ENCODE data around the gene LHX4.
"Not testable (repeated sequence)": the region's sequence is repeated elsewhere in the genome, so short reads cannot be mapped to it uniquely, and the experiment has no call there.

LHX4 gene

DNA sequence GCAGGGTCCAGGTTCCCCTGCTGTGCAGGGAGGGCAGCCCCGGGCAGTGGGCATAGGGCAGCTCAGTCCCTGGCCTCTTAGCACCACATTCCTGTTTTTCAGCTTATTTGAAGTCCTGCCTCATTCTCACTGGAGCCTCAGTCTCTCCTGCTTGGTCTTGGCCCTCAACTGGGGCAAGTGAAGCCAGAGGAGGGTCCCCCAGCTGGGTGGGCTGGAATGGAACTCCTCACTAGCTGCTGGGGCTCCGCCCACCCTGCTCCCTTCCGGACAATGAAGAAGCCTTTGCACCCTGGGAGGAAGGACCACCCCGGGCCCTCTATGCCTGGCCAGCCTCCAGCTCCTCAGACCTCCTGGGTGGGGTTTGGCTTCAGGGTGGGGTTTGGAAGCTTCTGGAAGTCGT is 32.8 kb upstream of the LHX4 start:
- DNase-seq (ENCODE audit: low read depth, low spot score): no peak

- DNase-seq (ENCODE audit: low read depth, low spot score): peak; percentile 8
Observed at GRCh38 chr1:180198196-180198595, 31.9 kb upstream of the LHX4 start.

GRCh38 chr1:180198611-180199010 is 31.5 kb upstream of the LHX4 start:
- no peak for DNase-seq (ENCODE audit: low read depth, low spot score)

DNA sequence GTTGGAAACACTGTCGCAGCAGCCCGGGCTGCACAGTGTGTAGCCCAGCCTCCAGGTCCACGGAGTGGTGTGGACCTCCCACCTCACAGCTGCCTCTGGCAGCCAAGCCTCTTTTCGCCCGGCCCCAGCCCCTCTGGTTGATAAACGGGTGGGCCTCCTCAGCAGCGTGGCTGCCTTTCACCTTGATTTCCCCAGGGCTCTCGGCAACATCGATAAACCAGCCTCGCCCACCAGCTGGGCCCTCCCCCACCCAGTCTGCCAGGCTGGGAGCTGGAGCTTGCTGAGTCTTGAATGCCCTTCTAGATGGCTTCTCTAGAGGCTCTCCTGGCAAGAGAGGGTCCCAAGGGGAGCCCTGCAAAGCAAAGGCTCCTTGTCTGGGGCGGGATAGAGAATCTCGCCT is 31.0 kb upstream of the LHX4 start:
- no peak for DNase-seq (ENCODE audit: low read depth, low spot score)

- DNase-seq (ENCODE audit: low read depth, low spot score): no peak
Observed at GRCh38 chr1:180201451-180202200, 28.4 kb upstream of the LHX4 start.

DNA sequence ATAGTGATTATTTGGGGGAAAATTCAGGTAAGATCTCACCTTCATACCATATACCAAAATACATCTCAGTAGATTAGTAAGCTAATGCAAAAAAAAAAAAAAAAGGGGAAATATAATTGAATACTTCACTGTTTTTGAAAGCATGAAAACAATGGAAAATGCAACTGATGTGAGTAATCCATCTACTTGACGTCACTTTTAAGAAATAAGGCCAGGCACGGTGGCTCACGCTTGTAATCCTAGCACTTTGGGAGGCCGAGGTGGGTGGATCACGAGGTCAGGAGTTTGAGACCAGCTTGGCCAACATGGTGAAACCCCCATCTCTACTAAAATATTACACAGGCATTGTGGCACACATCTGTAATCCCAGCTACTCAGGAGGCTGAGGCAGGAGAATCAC is 27.5 kb upstream of the LHX4 start:
- DNase-seq (ENCODE audit: low read depth, low spot score): not testable (repeated sequence)

GRCh38 chr1:180204231-180204630 is 25.8 kb upstream of the LHX4 start:
- DNase-seq (ENCODE audit: low read depth, low spot score): no peak

GRCh38 chr1:180206581-180206980 is 23.5 kb upstream of the LHX4 start:
- DNase-seq (ENCODE audit: low read depth, low spot score): no peak

DNA sequence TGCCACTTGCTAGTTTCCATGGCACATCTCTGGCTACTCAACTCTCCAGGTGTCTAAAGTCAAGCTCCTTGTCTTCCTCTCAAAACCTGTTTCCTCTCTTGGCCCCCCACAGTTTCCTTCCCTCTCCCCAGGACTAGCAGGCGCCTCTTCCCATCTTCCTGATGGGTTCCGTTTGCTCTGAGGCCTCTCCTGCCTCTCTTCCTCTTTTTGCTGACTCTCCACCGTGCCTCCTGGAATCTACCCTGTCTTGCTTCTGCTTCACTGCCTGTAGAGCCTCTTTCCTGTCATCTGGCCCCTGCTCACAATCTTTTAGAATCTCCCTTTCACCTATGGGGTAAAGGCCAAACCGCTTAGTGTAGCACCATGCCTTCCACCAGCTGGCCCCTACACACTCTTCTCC is 21.8 kb upstream of the LHX4 start:
- no peak for DNase-seq (ENCODE audit: low read depth, low spot score)

- DNase-seq (ENCODE audit: low read depth, low spot score): no peak
Observed at GRCh38 chr1:180210008-180210620, 19.9 kb upstream of the LHX4 start.

DNA sequence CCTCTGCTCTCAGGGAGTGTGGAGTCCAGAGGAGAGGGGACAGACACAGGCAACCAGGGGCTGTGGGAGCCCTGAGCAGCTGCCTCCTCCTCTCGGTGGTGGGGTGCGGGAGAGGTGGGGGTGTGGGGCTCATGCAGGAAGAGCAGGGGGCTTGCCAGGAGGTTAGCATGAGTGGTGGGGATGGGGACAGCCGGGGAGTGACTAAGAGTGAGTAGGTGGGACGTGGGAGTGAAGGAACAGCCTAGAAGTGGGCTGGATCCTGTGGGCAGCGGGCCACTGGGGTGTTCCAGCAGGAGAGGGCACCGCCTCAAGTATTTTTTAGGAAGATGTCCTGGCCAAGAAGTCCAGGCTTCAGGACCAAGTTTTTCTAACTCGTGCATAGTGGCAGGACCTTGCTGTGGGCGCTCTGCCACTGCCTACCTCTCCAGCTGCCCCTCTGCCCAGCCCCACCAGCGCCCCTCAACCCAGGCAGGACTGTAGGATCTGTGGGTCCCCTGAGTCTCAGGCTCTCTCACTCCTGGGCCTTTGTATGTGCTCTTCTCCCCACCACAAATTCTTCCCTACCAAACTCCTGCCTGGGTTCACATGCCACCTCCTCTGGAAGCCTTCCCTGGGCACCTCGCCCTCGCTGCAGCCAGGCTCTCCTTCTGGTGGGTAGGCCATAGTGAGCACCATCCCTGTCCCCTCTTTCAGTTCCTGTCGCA is 18.8 kb upstream of the LHX4 start:
- DNase-seq (ENCODE audit: low read depth, low spot score): no peak

- DNase-seq (ENCODE audit: low read depth, low spot score): no peak
Observed at GRCh38 chr1:180211860-180212229, 18.2 kb upstream of the LHX4 start.

DNA sequence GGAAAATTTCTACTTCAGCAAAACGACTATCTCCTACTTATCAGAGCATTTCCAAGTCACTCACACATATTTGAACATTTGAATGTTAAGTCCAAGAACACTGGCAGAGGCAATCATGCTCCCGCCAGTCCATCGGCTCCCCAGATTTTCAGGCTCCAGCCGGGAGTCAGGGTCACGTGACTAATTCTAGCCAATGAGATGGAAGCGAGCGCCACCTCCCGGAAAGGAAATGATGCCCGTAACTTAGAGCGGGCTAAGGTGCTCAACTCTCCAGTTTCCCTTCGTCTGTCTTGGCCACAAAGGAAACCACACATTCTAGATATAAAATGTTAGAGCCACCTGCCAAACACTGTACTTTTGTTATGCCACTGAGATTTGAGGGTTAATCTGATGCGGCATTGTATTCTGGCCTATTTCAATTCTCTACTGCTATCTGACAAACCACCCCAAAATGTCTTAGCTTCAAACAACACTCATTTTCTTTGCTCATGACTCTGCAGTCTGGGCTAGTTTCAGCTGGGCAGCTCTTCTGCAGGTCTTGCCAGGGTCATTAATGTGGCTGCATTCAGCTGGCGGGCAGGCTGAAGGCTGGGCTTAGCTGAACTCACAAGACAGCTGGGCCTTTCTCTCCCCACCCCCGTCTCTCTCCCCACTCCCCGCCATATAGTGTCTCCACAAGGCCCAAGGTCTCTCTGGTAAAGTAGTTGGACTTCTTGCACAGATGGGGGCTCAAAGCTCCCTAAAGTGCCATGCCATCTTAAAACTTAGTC is 16.5 kb upstream of the LHX4 start:
- peak; percentile 52 for DNase-seq (ENCODE audit: low read depth, low spot score)

DNA sequence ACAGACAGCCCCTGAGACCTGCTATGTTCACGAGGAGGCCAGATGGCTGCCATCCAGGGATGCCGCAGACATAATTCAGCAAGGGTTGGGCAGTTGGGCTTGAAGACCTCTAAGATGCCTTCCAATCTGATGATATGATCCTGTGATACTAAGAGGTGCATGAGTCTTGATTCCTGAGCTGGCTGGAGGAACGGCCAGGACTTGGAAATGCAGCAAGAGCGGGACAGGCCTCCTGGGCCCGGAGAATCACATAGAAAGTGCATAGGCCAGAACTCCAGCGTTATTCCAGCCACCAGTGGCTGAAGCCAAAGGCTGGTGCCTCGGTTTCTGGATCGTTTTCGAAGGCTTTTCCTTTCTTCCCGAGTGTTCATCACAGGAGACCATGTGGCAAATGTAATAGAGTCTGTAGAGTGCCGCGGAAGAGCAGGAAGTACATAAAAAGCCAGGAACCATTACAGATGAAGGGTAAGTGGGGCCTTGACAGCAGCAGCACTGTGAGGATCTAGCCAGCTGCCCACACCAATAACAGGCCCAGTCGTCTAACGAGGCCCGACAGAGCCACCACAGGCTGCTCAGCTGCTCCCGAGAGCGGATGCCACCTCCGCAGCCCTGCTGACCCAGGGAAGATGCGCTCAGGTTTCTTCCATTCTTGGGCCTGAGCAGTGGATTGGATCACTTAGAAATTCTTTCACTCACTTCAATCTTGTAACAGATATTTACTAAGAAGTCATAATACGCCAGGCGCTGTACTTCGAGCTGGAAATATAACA is 14.0 kb upstream of the LHX4 start:
- no peak for DNase-seq (ENCODE audit: low read depth, low spot score)

GRCh38 chr1:180217006-180217405 is 13.1 kb upstream of the LHX4 start:
- no peak for DNase-seq (ENCODE audit: low read depth, low spot score)

GRCh38 chr1:180218806-180219765 is 11.0 kb upstream of the LHX4 start:
- no peak for DNase-seq (ENCODE audit: low read depth, low spot score)

- DNase-seq (ENCODE audit: low read depth, low spot score): no peak
Observed at GRCh38 chr1:180219776-180220175, 10.3 kb upstream of the LHX4 start.

DNA sequence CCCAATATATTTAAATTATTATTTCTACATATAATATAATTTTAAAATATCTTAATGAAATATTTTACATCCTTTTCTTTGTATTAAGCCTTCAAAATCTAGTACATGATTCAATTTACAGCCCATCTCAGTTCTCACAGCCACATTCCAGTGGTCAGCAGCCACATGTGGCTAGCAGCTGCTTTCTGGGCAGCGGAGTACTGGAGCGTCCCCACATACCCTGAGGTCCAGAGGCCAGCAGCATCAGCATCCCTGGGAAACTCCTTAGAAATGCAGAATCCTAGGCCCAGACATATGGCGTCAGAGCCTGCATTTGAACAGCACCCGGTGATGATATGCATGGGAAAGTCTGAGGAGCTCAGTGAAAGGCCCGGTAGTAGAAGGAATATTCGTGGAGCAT is 8.6 kb upstream of the LHX4 start:
- DNase-seq (ENCODE audit: low read depth, low spot score): no peak

GRCh38 chr1:180224902-180225301 is 5.2 kb upstream of the LHX4 start:
- DNase-seq (ENCODE audit: low read depth, low spot score): no peak

DNA sequence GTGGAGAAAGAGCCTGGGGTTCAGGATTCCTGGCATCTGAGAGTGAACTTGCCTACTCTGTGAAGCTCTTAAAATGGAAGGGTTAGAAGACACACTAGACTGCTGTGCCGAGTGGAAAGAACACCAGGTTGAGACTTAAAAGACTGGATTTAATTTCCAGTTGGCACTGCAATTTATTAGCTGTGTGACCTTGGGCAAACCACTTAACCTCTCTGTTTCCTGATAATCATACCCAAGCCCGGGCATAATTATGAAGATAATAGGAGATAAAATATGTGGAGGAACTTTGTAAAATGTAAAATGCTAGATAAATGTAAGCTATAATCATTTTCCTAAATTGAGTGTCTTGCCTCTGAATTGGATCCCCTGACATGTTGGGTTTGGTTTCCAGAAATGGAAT is 4.7 kb upstream of the LHX4 start:
- no peak for DNase-seq (ENCODE audit: low read depth, low spot score)

All from ELF-1 (cell line).